Left forelimb (tissue), 1 donor: ENCODE data around the gene SSH2.
"Not testable (repeated sequence)": the region's sequence is repeated elsewhere in the genome, so short reads cannot be mapped to it uniquely, and the experiment has no call there.

Experiments
- DNase-seq: peaks from one replicate; pipeline ENCODE4 v3.0.0-alpha.2; 2018; ENCODE audit warnings: low spot score

Gene SSH2

DNA sequence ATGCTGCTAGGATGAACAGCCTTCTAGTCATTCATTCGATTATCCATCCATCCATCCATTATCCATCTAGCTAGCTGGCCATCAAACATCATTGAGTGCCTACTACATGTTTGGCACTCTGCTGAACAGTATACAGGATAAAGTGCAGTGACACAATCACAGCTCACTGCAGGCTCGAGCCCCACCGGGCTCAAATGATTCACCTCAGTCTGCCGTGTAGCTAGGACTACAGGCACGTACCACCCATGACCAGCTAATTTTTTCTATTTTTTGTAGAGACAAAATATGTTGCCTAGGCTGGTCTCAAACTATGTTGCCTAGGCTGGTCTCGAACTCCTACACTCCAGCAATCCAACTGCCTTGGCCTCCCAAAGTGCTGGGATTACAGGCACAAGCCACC lies 50.0 kb downstream of the SSH2 start:
- DNase-seq = no peak

DNA sequence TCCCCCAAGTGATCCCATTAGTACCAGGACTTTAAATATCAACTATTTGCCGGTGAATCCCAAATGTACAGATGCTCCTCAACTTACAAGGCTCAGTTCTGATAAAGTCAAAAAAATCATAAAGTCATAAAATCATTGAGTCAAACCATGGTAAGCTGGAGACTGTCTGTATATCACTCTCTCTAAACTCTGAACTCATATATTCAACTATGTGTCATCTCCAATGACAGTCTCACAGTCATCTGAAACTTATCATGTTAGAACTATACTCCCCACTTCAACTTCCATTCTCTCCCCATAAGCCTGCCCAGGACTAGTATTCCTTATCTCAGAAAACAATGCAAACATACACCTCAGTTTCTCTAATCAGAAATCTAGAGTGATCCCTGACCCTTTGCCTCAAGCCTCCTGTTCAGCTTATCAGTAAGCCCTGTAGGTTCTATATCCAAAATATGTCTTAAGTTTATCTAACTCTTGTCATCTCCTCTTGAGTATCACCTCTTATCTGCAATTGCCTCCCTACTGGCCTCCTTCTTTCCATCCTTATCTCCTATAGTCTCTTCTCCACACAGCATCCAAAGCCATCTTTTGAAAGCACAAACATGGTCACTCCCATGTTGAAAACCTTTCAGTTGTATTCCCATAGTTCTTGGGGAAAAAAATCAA lies 55.0 kb downstream of the SSH2 start:
- DNase-seq = no peak

DNA sequence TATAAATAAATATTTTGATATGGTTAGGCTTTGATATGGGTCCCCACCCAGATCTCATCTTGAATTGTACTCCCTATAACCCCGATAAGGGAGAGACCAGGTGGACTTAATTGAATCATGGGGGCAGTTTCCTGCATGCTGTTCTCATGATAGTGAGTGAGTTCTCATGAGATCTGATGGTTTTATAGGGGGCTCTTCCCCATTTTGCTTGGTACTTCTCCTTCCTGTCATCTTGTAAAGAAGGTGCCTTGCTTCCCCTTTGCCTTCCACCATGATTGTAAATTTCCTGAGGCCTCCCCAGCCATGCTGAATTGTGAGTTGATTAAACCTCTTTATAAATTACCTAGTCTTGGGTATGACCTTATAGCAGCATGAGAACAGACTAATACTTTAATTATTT lies 55.7 kb downstream of the SSH2 start:
- DNase-seq = not testable (repeated sequence)

DNA sequence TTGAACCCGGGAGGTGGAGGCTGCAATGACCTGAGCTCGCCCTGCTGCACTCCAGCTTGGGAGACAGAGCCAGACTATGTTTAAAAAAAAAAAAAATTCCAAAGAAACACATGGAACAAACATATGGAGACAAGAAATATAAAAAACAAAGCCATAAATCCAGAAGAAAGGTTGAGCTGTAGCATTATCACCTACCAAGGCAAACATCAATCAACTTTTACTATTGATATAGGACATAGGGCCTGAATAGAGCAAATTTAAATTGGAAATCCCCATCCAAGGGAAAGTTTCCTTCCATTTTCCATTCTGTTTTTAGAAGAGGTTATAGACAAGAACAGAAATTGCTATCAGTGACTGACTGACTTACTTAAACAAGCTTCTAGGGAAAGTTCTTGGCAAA lies 56.6 kb downstream of the SSH2 start:
- no peak for DNase-seq

DNA sequence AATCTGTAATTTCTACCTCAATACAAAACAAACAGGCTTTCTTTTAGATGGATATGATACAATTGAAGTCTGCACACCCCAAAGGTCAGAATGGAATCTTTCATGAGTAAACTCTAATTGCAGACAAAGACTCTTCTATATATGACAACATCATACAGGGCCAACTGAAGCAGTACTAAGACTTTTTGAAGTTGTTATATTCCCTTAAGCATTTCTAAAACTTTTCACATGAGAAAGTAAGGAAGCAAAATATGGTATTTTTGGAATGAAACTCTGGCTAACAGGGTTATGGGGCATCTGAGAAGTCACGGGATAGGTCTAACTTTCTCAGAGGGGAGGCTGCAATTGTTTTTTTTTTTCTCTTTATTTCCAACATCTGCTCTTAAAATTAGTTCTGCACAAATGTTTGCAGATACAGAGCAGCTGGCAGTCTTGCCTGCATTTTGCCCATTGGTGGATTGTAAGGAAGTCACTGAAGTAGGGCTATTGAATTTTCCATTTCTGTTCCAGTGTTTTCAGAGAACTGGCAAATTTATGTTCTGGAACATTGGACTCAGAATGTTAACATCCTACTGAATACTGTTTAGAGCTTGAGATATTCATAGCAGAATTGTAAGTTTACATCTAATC lies 59.1 kb downstream of the SSH2 start:
- DNase-seq = no peak

DNA sequence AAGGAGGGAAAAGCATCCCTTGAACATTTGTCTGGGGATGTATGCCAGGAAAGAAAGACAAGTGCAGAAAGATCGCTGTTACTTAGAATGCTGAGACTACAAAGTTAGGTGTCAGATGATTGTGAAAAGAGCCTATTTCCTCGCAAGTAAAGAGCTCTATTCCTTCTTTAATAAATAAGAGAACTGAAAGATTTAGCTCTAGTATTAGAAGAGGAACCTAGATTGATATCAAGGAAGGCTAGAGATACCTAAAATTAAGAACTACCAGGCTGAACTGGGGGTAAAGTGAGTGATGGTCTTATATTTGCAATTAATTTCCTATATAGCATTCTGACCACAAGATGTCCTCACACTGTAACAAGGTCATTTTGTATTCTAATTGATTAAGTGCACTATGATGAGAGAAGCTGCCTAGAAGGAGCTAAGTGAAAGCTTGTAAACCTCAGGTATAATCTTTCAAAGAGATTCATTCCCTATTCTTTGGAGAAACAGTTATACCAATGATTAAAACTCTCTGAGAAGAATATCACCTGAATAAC lies 62.3 kb downstream of the SSH2 start:
- DNase-seq = no peak

DNA sequence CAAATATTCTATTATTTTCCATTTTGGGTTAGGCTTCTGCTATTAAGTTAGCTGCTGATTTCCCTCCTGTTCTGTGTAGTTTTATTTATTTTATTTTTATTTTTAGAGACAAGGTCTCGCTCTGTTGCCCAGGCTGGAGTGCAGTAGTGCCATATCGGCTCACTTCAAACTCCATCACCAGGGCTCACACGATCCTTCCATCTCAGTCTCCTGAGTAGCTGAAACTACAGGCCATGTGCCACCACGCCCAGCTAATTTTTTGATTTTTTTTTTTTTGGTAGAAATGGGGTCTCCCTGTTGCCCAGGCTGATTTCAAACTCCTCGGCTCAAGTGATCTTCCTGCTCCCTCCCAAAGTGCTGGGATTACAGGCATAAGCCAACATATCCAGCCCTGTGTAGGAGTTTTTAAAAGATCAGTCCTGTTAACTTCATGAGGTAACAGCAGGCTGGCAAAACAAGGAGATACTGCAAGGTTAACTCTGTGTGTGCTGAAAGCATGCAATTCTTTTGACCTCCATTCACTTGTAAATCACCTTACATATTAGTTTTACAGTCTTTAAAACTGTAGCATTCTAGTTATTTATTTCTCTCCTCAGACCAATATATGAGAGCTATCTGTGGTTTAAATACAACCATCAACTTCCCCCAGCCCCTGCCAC lies 63.2 kb downstream of the SSH2 start:
- DNase-seq = no peak

DNA sequence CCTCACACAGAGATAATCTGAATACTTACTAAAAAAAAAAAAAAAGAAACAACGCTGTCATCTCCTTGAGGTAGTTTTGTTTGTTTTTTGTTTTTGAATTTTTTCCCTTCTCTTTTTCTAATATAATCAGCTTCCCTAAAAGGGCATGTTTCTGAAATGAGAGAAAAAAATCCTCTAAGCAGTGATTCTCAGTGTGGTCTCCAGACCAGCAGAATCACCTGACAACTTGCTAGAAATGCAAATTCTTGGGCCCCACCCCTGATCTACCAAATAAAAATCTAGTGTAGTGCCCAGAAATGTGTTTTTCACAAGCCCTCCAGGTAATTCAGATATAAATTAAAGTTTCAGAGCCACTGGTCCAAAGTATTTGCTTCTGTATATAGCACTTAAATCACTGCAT lies 65.4 kb downstream of the SSH2 start:
- no peak for DNase-seq

DNA sequence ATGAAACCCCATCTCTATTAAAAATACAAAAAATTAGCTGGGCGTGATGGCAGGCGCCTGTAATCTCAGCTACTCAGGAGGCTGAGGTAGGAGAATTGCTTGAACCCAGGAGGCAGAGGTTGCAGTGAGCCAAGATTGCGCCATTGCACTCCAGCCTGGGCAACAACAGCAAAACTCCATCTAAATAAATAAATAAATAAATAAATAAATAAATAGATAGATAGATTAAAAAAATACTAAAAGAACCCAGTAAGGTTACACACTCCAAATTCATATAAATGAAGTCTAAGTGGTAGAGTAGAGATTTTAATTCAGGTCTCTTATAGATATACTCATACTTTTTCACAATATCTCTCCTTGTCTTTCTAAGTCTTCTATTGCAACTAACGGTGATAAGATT lies 65.9 kb downstream of the SSH2 start:
- not testable (repeated sequence) for DNase-seq

DNA sequence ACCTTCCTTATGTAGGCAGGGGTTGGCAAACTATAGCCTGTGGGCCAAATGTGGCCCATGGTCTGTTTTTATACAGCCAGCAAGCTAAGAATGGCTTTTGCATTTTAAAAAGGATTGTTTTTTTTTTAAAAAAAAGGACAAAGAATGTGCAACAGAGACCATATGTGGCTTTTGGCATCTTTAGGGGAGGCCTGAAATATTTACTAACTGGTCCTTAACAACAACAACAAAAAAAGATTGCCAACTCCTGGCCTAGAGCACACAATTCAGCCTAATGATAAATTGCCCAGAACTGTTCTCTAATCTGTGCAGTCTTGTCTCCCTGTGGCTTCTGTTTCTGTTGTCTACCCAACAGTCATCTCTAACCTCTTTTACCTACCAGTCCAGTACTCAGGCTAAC lies 67.1 kb downstream of the SSH2 start:
- DNase-seq = no peak

DNA sequence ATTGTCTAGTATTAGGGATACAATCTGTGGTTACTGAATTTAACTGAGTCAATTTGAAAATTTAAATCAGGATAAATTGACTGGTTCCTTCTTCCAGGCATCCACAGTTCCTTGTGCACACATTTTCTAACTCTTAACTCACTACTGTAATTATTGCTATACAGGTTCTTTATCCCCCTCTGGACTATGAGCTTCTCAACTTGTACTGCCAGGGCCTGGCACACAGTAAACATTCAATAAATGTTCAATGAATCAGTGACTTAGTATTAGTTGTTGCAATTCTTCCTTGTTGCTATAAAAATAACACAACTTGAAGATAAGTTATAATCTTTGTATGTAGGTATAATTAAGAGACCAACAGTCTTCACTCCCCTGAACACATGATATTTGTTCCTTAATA lies 67.9 kb downstream of the SSH2 start:
- no peak for DNase-seq

DNA sequence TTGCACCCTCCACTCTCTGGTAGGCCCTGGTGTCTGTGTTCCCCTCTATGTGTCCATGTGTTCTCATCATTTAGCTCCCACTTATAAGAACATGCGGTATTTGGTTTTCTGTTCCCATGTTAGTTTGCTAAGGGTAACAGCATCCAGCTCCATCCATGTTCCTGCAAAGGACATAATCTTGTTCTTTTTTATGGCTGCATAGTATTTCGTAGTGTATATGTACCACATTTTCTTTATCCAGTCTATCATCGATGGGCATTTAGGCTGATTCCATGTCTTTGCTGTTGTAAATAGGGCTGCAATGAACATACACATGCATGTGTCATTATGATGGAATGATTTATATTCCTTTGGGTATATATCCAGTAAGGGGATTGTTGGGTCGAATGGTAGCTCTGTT lies 70.6 kb downstream of the SSH2 start:
- DNase-seq = not testable (repeated sequence)

DNA sequence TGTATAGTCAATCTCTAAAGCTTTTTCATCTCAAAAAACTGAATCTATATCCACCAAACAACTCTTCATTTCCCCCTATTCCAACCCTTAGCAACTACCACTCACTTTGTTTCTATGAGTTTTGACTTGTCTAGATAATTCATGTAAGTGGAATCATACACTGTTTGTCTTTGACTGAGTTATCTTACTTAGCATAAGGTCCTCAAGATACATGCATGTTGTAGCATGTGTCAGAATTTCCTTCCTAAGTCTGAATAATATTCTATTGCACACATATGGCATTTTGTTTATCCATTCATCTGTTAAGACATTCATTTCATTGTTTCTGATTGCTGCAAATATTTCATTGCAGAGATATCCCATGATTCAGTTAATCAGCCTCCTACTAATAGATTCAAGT lies 72.2 kb downstream of the SSH2 start:
- no peak for DNase-seq

DNA sequence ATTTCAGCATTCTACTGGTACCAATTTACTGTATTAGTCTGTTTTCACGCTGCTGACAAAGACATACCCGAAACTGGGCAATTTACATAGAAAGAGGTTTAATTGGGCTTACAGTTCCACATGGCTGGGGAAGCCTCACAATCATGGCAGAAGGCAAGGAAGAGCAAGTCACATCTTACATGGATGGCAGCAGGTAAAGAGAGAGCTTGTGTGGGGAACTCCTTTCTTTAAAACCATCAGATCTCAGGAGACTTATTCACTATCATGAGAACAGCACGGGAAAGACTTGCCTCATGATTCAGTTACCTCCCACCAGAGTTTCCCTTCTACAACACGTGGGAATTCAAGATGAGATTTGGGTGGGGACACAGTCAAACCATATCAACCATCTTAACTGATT lies 72.9 kb downstream of the SSH2 start:
- DNase-seq = not testable (repeated sequence)

DNA sequence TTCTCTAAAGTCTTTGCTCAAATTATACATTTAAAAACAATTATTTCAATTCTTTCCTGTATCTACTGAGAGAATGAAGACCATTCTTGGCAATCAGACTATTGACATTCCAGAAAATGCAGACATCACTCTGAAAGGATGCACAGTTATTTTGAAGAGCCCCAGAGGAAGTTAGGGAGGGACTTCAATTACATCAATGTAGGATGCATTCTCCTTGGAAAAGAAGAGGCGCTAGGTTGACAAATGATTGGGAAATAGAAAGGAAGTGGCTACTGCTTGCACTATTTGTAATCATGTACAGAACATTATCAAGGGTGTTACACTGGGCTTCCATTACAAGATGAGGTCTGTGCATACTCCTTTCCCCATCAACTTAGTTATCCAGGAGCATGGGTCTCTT lies 74.3 kb downstream of the SSH2 start:
- no peak for DNase-seq

DNA sequence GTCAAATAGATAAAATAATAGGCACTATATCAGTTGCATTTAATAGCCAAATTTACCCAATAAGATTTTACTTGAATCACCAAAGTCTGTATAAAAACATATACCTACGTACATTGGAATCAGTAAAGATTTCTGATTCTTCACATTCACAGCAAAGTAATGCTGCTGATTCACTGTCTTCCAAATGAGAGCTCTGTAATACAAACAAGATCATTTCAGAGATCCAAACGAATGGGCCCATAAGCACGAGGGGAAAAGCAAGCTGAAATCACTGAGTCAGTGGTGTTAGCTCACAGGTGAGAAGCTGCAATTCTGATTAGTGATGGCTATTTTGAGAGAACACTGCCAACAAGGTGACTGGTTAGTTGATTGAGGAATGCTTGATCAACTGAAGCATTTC lies 81.3 kb downstream of the SSH2 start:
- no peak for DNase-seq

DNA sequence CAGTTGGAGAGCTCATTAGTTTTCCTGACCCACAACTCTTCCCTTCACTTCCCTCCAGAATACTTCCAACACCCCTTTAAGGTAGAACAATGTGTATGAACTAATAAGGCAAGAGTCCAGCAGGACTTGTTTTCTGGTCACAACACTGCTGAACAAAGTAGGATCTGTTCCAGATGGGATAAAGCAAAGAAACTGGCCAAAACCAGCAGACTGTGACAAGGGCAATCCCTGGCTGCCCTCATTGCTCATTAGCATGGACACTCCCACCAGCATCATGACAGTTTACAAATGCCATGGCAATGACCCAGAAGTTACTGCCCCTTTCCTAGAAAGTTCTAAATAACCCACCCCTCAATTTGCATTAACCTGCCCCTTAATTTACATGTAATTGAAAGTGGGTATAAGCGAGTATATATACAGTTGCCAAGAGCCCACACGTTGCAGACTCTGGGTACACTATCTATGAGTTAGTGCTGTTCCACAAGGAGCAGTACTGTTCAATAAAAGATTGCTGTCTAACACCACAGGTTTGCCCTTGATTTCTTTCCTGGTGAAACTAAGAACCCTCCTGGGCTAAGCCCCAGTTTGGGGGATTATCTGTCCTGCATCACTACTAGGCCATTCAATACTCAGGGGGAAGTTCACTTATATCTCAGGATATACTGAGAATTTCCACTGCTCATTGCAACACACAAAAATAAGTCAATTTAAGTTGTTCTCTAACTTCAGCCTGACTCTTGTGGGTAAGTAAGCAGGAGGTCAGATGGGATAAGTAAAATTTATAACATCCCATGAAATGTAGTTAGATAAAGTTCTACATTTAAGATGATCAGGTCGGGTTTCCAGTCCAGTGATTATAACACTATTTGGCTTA lies 82.3 kb downstream of the SSH2 start:
- DNase-seq = no peak

DNA sequence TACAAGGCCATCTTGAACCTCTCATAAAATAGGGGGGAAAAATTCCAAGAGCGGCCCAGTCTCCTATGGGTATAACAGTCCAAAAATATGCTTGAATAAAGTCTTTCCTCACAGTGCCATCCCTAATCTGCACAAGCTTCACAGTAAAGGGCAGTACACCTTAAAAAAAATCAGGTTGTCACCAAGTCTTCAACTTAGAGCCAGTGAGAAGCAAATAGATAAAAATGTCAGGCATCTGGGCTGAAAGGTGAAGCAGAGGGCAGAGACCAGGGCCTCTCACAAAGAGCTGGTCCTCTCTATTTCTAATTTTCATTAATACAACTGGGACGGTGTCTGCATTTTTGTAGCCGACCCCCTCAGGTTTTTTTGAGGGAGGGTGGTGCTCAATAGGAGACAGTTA lies 82.9 kb downstream of the SSH2 start:
- no peak for DNase-seq

DNA sequence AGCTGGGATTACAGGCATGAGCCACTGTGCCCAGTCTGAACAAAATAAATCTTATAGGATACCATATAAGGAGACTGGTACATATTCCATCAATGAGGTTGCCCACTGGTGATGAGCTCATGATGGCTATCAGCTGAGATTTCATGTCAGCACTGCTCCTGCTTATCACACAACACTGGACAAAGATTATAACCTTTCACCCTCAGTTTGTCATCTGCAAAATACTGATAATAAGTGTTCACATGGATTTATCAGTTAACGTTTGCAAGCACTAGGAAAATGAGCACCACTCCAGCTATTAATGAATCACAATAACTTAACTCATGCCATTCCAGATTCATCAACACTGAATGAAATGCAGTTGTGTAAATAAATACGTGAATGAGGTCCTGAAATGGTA lies 83.7 kb downstream of the SSH2 start:
- DNase-seq = no peak

DNA sequence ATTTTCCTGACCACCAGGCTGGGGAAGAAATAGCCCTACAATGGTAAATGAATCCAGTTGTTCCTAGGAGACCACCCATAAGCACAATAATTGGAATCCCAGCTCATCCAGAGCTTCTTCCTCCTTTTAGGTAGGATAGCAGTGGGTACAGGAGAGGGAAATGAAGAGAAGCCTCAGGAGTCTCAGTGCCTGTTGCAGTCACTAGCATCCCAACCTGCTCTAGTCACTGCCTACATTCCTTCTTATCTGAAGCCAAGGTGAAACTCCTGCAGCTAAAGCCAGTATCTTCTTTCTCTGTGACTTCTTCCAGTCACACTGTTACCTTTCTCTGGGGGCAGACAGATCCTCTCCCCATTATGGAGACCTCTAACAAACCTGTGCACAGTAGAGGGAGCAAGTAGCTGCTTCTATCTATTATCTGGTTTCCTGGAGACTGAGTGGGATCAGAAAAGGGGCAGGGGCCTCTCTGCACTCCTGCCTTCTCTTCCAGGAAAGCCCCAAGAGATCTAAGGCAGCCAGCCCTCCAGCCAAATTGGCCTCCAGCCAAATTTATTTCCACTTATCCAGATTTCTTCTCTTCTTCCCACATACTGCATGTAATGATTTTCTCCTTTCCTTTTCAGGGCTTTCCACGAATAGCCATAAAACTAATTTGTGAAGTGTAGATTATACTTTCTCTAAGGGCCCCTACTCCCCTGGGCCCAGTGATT lies 85.5 kb downstream of the SSH2 start:
- DNase-seq = peak; percentile 74

DNA sequence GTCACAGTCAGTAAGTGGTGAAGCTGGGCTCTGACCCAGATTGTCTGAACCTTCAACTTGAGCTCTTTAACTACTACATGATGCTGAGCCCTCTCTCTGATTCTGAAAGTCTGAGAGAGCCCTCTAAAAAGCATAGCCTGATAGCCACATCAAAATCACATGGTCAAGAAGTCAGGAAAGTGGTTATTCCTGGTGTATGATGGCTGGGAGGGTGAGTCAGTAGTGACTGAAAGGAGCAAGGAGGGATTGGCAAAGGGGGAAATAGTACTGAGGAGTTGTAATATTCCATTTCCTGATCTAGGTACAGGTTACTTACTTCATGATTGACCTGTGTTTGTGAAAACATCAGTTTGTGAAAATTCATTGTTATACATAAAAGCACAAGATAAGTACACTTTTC lies 89.1 kb downstream of the SSH2 start:
- DNase-seq = no peak

DNA sequence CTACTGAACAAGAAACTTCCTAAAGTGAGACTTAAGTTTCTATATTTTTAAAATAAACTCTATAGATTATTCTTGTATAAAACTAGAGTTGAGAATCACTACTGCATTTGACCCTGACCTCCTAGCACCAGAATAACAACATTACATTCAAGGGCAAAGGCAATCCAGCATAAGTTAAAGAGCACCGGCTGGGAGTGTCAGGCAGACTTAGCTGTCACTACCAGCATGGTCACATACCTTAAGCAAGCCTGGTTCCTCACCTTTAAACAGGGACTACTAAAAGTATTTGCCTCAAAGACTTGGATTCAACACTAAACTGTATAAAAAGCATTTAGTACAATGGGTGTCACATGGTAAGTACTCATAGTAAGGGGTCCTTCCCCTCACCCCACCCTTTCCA lies 90.4 kb downstream of the SSH2 start:
- DNase-seq = no peak
